ENCODE measurements around the gene COL23A1. TPM values are rescaled to one million over a fixed set of nuclear protein-coding genes. Genes with fewer than 3 reads are reported as not detected.

COL23A1 gene
- total and polyA plus RNA-seq, 2 experiments from 2014 or later, result 4.8 to 8.2 TPM

GRCh38 chr5:178453224-178453623 lies 137.0 kb downstream of the COL23A1 start:
- Mint-ChIP-seq H3K9me3 (no peaks in the 10 kb centered on the region), H3K4me3 (no peak overlapping the region), H3K36me3 (ENCODE audit: low read depth) (no peaks in the 10 kb centered on the region), H3K27ac (no peak overlapping the region), H3K4me1 (peaks cover 26% of the 10 kb centered on the region), H3K27me3 (ENCODE audit: insufficient read depth, low read depth, poor library complexity) (peaks cover 3% of the 10 kb centered on the region)
- H3K27ac ChIP-seq (ENCODE audit: low read depth), result no peak overlapping the region
- TF ChIP-seq POLR2AphosphoS5 (IDR thresholded peaks at IDR 0.05; ENCODE audit: low read depth) (no peak), STAT1 (IDR thresholded peaks at IDR 0.05; ENCODE audit: unreplicated experiment) (no peak), NANOG (IDR thresholded peaks at IDR 0.05; ENCODE audit: borderline replicate concordance) (no peak), ZNF114 (CRISPR knock-in tag; IDR thresholded peaks at IDR 0.05) (no peak)
- no peaks in the 10 kb centered on the region; the same call in 1 of the 2 replicates for H3K79me2 ChIP-seq (replicated peaks; ENCODE audit: insufficient read depth)
- H3K36me3 ChIP-seq (ENCODE audit: insufficient read depth), result no peaks in the 10 kb centered on the region
- no peaks in the 10 kb centered on the region for H3F3A ChIP-seq (replicated peaks; ENCODE audit: low read depth)
- H3K4me3 ChIP-seq, result no peak overlapping the region
- no peak for DNase-seq (ENCODE audit: low spot score)
- no peak overlapping the region for H3K4me2 ChIP-seq
- no peaks in the 10 kb centered on the region for H3K9me2 ChIP-seq (ENCODE audit: insufficient read depth)
- no peaks in the 10 kb centered on the region for H3K27me3 ChIP-seq (ENCODE audit: insufficient read depth)
- peak; percentile 40 for ATAC-seq
- no peak overlapping the region for H2AFZ ChIP-seq
- no peaks in the 10 kb centered on the region; the same call in 1 of the 2 replicates for H3K4me1 ChIP-seq (ENCODE audit: insufficient read depth)
- H4K20me1 ChIP-seq (replicated peaks; ENCODE audit: insufficient read depth), result no peaks in the 10 kb centered on the region

DNA sequence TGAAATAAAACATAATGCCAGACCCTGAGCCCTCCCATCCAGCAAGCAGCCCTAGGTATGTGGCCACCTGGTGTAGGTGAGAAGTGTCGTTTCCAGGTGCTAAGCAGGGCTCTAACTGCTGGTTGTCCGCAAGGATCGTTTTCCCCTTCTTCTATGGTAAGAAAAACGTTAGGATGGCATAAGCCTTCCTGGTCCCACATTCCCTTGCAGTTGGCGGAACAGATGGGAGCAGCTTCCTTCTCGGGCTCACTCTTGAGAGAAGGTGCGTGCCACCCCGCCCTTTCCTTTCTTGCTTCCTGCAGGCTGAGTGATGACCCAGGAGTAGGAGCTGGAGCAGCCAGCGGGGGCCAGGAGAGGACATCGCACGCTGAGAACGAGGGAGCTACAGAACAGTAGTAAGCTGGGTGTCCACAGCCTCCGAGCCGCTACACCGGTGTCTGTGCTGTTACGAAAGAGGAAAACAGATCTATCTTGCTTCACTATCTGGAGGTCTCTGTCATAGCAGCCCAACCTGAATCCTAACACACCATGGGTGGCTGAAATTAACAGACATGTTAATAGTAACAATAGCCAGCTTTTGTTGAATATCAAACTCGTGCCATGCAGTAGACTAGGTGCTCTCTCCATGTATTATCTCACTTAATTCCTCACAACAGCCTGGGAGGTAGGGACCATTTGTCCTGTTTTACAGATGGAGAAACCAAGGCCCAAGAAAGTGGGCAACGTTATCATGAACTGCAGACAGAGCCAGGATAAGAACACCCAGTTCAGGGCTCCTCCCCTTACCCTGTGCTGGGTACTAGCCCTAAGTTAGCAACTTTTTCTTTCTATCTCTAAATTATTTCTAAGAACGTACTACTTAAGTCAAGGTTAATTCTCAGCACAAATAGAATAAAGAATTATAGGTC lies 139.8 kb downstream of the COL23A1 start:
- no peak overlapping the region for H2AFZ ChIP-seq
- Mint-ChIP-seq H3K27me3 (ENCODE audit: insufficient read depth, low read depth, poor library complexity) (peaks cover 3% of the 10 kb centered on the region), H3K4me3 (no peak overlapping the region), H3K36me3 (ENCODE audit: low read depth) (no peaks in the 10 kb centered on the region), H3K4me1 (peaks cover 26% of the 10 kb centered on the region), H3K27ac (no peak overlapping the region), H3K9me3 (no peaks in the 10 kb centered on the region)
- H3K4me3 ChIP-seq, result no peak overlapping the region
- H3K36me3 ChIP-seq (ENCODE audit: insufficient read depth), result no peaks in the 10 kb centered on the region
- H3K27ac ChIP-seq (ENCODE audit: low read depth), result no peak overlapping the region
- no peaks in the 10 kb centered on the region for H3K9me2 ChIP-seq (ENCODE audit: insufficient read depth)
- peak; percentile 30 for DNase-seq (ENCODE audit: low spot score)
- peak; percentile 61 for ATAC-seq
- H3F3A ChIP-seq (replicated peaks; ENCODE audit: low read depth), result no peaks in the 10 kb centered on the region
- H3K79me2 ChIP-seq (replicated peaks; ENCODE audit: insufficient read depth), result no peaks in the 10 kb centered on the region
- no peaks in the 10 kb centered on the region; the same call in 1 of the 2 replicates for H3K4me1 ChIP-seq (ENCODE audit: insufficient read depth)
- no peaks in the 10 kb centered on the region for H3K27me3 ChIP-seq (ENCODE audit: insufficient read depth)
- no peaks in the 10 kb centered on the region for H4K20me1 ChIP-seq (replicated peaks; ENCODE audit: insufficient read depth)
- H3K4me2 ChIP-seq, result no peak overlapping the region
- TF ChIP-seq CTCF (conservative IDR thresholded peaks at IDR 0.05; ENCODE audit: low read depth in 2 of 2), result 0 out of 4 replicates have a peak, but pooled peaks of 1 of the 2 experiments have one; percentile 13
- TF ChIP-seq NANOG (IDR thresholded peaks at IDR 0.05; ENCODE audit: borderline replicate concordance), result no peak

All from GM23338 (cell line).